ENCODE data around the gene SH3GL3. TPM values are rescaled to one million over a fixed set of nuclear protein-coding genes. Genes with fewer than 3 reads are reported as not detected.

The SH3GL3 gene
- polyA plus RNA-seq, 1 of the 3 experiments (the other 2 are of a cell fraction), result not detected

DNA sequence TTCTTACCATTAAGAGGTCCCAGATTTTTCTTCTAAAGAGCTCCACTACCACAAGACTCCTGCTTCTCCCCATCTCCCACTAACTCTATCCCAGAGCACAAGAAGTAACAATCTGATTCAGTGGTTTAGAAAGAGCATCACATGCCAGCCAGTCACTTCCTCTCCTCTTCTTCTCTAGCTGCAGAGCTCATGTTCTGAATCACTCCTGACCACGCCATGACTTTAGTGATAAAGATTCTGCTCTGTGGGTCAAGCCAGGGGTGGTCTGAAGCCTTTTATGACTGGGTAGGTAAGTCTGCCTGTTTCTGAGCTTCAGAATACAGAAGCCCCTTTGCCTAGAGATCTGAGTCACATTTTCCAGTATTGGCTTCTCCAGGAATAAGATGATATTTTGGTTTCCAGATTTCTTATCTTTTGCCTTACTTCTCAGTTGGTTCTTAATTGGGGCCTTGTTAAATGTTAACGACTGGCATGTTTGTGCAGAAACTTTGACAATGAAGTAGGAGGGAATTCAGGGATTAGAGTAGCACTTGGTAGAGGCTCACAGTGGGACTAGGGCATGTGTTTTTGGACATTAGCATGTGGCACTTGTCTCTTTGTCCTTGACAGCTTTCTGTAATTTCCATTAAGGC lies 179.1 kb downstream of the SH3GL3 start:
- no peak overlapping the region for H3K27ac ChIP-seq (ENCODE audit: low read depth in 2 of 2, low read length in 1 of 2)
- no peaks in the 10 kb centered on the region for H4K20me1 ChIP-seq (ENCODE audit: insufficient read depth)
- TF ChIP-seq, protein P1, sequence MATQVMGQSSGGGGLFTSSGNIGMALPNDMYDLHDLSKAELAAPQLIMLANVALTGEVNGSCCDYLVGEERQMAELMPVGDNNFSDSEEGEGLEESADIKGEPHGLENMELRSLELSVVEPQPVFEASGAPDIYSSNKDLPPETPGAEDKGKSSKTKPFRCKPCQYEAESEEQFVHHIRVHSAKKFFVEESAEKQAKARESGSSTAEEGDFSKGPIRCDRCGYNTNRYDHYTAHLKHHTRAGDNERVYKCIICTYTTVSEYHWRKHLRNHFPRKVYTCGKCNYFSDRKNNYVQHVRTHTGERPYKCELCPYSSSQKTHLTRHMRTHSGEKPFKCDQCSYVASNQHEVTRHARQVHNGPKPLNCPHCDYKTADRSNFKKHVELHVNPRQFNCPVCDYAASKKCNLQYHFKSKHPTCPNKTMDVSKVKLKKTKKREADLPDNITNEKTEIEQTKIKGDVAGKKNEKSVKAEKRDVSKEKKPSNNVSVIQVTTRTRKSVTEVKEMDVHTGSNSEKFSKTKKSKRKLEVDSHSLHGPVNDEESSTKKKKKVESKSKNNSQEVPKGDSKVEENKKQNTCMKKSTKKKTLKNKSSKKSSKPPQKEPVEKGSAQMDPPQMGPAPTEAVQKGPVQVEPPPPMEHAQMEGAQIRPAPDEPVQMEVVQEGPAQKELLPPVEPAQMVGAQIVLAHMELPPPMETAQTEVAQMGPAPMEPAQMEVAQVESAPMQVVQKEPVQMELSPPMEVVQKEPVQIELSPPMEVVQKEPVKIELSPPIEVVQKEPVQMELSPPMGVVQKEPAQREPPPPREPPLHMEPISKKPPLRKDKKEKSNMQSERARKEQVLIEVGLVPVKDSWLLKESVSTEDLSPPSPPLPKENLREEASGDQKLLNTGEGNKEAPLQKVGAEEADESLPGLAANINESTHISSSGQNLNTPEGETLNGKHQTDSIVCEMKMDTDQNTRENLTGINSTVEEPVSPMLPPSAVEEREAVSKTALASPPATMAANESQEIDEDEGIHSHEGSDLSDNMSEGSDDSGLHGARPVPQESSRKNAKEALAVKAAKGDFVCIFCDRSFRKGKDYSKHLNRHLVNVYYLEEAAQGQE (IDR thresholded peaks at IDR 0.05; ENCODE audit: low read depth, low read length), result no peak
- TF ChIP-seq MEF2A (IDR thresholded peaks at IDR 0.05; ENCODE audit: borderline replicate concordance, low read depth), result no peak
- no peak for TF ChIP-seq CHD2 (IDR thresholded peaks at IDR 0.05; ENCODE audit: low read length, partially characterized antibody)
- TF ChIP-seq, protein P2, sequence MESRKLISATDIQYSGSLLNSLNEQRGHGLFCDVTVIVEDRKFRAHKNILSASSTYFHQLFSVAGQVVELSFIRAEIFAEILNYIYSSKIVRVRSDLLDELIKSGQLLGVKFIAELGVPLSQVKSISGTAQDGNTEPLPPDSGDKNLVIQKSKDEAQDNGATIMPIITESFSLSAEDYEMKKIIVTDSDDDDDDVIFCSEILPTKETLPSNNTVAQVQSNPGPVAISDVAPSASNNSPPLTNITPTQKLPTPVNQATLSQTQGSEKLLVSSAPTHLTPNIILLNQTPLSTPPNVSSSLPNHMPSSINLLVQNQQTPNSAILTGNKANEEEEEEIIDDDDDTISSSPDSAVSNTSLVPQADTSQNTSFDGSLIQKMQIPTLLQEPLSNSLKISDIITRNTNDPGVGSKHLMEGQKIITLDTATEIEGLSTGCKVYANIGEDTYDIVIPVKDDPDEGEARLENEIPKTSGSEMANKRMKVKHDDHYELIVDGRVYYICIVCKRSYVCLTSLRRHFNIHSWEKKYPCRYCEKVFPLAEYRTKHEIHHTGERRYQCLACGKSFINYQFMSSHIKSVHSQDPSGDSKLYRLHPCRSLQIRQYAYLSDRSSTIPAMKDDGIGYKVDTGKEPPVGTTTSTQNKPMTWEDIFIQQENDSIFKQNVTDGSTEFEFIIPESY (IDR thresholded peaks at IDR 0.05; ENCODE audit: borderline replicate concordance, low read depth), result no peak
- TF ChIP-seq, protein P3, sequence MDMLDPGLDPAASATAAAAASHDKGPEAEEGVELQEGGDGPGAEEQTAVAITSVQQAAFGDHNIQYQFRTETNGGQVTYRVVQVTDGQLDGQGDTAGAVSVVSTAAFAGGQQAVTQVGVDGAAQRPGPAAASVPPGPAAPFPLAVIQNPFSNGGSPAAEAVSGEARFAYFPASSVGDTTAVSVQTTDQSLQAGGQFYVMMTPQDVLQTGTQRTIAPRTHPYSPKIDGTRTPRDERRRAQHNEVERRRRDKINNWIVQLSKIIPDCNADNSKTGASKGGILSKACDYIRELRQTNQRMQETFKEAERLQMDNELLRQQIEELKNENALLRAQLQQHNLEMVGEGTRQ (IDR thresholded peaks at IDR 0.05; ENCODE audit: borderline replicate concordance, low read depth, low read length), result no peak
- no peak for TF ChIP-seq NFIC (IDR thresholded peaks at IDR 0.05; ENCODE audit: borderline replicate concordance)
- no peak for TF ChIP-seq FOSL2 (IDR thresholded peaks at IDR 0.05; ENCODE audit: borderline replicate concordance, low read depth)
- no peak for TF ChIP-seq RCOR1 (IDR thresholded peaks at IDR 0.05; ENCODE audit: low read length)
- no peak for TF ChIP-seq ELF1 (IDR thresholded peaks at IDR 0.05)
- TF ChIP-seq YY1 (IDR thresholded peaks at IDR 0.05; ENCODE audit: low read depth), result no peak
- TF ChIP-seq SIN3A (IDR thresholded peaks at IDR 0.05; ENCODE audit: borderline replicate concordance, low read depth, low read length), result no peak
- TF ChIP-seq TEAD4 (IDR thresholded peaks at IDR 0.05; ENCODE audit: borderline replicate concordance, insufficient read depth), result no peak
- H3K27me3 ChIP-seq (ENCODE audit: insufficient read depth), result no peaks in the 10 kb centered on the region
- H3K79me2 ChIP-seq (ENCODE audit: insufficient read depth), result no peaks in the 10 kb centered on the region
- H2AFZ ChIP-seq (ENCODE audit: low read depth), result no peak overlapping the region
- ChIA-PET POLR2A (no interaction called here), CTCF (interaction anchor here (0.8 kb wide), 1 partner anchor 15 kb away, joined by 3 read pairs; no protein-coding TSS in a partner anchor)
- WGBS (ENCODE audit: low lambda C conversion rate), result 4% methylated on average over 2 of the region's 2 CpGs
- H3K4me1 ChIP-seq (ENCODE audit: control insufficient read depth in 1 of 2, insufficient read depth in 2 of 2, low read depth in 1 of 2, low read length in 1 of 2), result no peaks in the 10 kb centered on the region
- no peaks in the 10 kb centered on the region for H3K9me3 ChIP-seq
- H3K36me3 ChIP-seq (replicated peaks in 1 of 2; ENCODE audit: control insufficient read depth in 1 of 2, insufficient read depth in 2 of 2, low read length in 1 of 2), result no peaks in the 10 kb centered on the region
- H3K4me3 ChIP-seq (ENCODE audit: low read depth in 2 of 2, low read length in 1 of 2), result no peak overlapping the region
- no peaks in the 10 kb centered on the region for H3K9me2 ChIP-seq
- no peak overlapping the region for H3K4me2 ChIP-seq
- no peaks in the 10 kb centered on the region for H3F3A ChIP-seq (replicated peaks; ENCODE audit: insufficient read depth)
- H3K9ac ChIP-seq, result no peak overlapping the region
- DNase-seq, result no peak

Data from SK-N-SH (cell line).